Measurements from ENCODE around the gene CHP1. TPM values are rescaled to one million over a fixed set of nuclear protein-coding genes. Genes with fewer than 3 reads are reported as not detected.
"Not testable (repeated sequence)": the region's sequence is repeated elsewhere in the genome, so short reads cannot be mapped to it uniquely, and the experiment has no call there.

CHP1 gene
- total RNA-seq, 2 experiments from 2014 or later = 59.2 to 61.1 TPM

DNA sequence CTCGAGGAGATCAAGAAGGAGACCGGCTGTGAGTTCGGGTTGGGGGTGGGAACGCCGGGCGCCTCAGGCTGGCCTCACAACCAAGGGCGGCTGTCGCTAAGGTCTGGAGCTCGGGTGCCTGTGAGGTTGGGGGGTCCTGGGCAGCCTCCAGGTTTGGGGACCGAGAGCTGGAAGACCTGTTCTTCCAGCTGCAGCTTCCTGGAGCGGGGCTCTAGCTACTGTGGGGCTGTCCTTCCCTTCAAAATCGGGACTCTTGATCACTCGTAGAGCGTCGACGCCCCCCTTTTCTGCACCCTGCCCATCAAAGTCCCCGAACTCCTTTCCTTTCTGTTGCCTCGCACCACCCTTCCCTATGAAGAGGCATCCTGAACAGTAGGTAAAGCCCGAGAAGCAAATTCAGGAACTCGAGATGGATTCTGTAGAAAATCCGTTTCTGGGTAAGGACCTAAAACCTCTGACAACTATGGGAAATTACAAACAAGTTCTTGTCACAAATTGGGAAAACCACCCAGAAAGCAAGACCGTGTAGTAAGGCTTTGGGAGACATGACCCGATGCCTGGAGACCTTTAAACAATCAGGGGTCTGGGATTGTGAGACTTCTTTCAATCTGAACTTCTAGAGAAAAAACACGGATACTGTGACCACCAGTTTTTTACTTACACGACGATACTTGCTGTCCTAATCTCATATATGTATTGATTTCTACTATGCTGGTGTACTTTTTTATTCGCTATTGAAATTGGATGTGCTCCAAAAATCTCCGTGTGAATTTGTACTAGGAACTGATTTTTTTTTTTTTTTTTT, 556 bp downstream of the CHP1 start:
- Mint-ChIP-seq H3K4me3 (peak overlapping the region; percentile 91), H3K27ac (peak overlapping the region; percentile 93), H3K36me3 (ENCODE audit: low read depth) (peaks cover 2% of the 10 kb centered on the region), H3K9me3 (no peaks in the 10 kb centered on the region), H3K4me1 (peaks cover 20% of the 10 kb centered on the region), H3K27me3 (peaks cover 6% of the 10 kb centered on the region)
- DNase-seq = no peak
- CTCF ChIA-PET = interaction anchor here (0.7 to 2.5 kb wide), 24 partner anchors 8 to 543 kb away, joined by 3 to 8 read pairs (median 4); partner anchors contain the start of gene MAPKBP1
- POLR2A ChIA-PET = interaction anchor here (0.6 to 1.5 kb wide), 3 partner anchors 16 to 105 kb away, joined by 3 to 4 read pairs (median 3); no protein-coding TSS in a partner anchor

DNA sequence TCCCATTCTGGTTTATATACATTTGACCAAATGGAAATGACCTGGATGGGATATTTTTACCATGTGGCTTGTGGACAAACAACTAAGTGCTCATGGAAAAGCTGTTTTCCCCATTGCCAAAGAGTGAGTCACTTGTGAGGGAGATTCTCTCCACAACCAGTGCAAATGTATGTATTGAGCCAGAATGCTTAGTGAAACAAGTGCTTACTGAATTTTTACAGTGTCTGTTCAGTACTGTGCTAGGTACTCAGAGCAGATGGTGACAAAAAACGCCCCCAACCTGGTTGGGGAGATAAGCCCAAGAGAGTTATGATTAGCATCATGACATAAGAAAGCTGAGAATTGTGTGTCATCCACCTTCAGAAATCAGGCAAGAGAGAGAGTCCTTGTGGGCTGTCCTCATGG, 2.3 kb downstream of the CHP1 start:
- no peaks in the 10 kb centered on the region for H3K9me3 Mint-ChIP-seq
- peaks cover 3% of the 10 kb centered on the region for H3K36me3 Mint-ChIP-seq (ENCODE audit: low read depth)
- H3K4me1 Mint-ChIP-seq = peaks cover 23% of the 10 kb centered on the region
- H3K4me3 Mint-ChIP-seq = no peak overlapping the region
- ChIA-PET POLR2A (no interaction called here), CTCF (no interaction called here)
- H3K27ac Mint-ChIP-seq = no peak overlapping the region
- DNase-seq = no peak
- peaks cover 3% of the 10 kb centered on the region for H3K27me3 Mint-ChIP-seq

DNA sequence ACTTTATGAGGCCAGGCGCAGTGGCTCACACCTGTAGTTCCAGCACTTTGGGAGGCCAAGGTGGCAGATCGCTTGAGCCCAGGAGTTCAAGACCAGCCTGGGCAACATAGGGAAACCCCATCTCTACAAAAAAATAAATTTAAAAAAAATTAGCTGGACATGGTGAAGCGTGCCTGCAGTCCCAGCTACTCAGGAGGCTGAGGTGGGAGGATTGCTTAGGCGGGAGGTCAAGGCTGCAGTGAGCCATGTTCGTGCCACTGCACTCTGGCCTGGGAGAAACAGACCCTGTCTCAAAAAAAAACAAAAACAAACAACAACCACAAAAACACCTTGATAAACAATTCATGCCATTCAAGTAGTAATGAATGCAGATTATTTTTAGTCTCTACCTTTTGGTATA, 4.2 kb downstream of the CHP1 start:
- H3K4me3 Mint-ChIP-seq; POLR2A ChIA-PET; CTCF ChIA-PET; DNase-seq; H3K27me3 Mint-ChIP-seq; H3K36me3 Mint-ChIP-seq (ENCODE audit: low read depth); H3K9me3 Mint-ChIP-seq; H3K27ac Mint-ChIP-seq: not testable (repeated sequence)
- H3K4me1 Mint-ChIP-seq = peaks cover 27% of the 10 kb centered on the region

DNA sequence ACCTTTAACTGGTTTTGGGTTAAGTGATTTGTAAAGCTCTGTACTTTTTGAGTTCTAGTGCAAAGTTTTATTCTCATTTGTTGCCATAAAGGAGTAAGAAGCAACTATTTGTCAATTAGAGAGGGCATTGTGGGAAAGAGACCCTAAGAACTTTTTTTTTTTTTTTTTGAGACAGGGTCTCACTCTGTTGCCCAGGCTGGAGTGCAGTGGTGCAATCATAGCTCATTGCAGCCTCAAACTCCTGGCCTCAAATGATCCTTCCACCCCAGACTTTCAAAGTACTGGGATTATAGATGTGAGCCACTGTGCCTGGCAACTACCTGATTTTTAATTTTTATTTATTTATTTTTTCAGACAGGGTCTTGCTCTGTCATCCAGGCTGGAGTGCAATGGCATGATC, 4.9 kb downstream of the CHP1 start:
- no peak overlapping the region for H3K27ac Mint-ChIP-seq
- DNase-seq = no peak
- H3K9me3 Mint-ChIP-seq = no peaks in the 10 kb centered on the region
- H3K4me1 Mint-ChIP-seq = peaks cover 23% of the 10 kb centered on the region
- CTCF ChIA-PET = interaction anchor here (0.8 kb wide), 1 partner anchor 470 kb away, joined by 3 read pairs; no protein-coding TSS in a partner anchor
- no peaks in the 10 kb centered on the region for H3K27me3 Mint-ChIP-seq
- POLR2A ChIA-PET = no interaction called here
- H3K4me3 Mint-ChIP-seq = no peak overlapping the region
- peaks cover 3% of the 10 kb centered on the region for H3K36me3 Mint-ChIP-seq (ENCODE audit: low read depth)

DNA sequence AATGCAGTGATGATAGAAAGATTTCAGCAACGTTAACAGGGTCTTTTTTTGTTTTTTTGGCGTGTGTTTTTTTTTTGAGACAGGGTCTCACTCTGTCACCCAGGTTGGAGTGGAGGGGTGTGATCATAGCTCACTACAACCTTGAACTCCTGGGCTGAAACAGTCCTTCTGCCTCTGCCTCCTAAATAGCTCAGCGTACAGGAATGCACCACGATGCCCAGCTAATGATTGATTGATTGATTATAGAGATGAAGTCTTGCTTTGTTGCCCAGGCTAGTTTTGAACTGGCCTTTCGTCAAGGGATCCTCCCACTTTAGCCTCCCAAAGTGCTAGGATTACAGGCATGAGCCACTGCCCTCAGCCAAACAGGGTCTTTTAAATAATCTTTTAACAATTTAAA, 7.0 kb downstream of the CHP1 start:
- H3K4me3 Mint-ChIP-seq = no peak overlapping the region
- CTCF ChIA-PET = interaction anchor here (0.6 to 1.5 kb wide), 3 partner anchors 13 to 394 kb away, joined by 3 to 5 read pairs (median 3); partner anchors contain the start of genes SPINT1 and VPS18
- H3K27me3 Mint-ChIP-seq = no peaks in the 10 kb centered on the region
- H3K9me3 Mint-ChIP-seq = no peaks in the 10 kb centered on the region
- peaks cover 6% of the 10 kb centered on the region for H3K36me3 Mint-ChIP-seq (ENCODE audit: low read depth)
- H3K27ac Mint-ChIP-seq = no peak overlapping the region
- DNase-seq = no peak
- H3K4me1 Mint-ChIP-seq = peaks cover 10% of the 10 kb centered on the region
- POLR2A ChIA-PET = interaction anchor here (0.6 kb wide), 2 partner anchors 35 to 1030 kb away, joined by 3 read pairs; no protein-coding TSS in a partner anchor

DNA sequence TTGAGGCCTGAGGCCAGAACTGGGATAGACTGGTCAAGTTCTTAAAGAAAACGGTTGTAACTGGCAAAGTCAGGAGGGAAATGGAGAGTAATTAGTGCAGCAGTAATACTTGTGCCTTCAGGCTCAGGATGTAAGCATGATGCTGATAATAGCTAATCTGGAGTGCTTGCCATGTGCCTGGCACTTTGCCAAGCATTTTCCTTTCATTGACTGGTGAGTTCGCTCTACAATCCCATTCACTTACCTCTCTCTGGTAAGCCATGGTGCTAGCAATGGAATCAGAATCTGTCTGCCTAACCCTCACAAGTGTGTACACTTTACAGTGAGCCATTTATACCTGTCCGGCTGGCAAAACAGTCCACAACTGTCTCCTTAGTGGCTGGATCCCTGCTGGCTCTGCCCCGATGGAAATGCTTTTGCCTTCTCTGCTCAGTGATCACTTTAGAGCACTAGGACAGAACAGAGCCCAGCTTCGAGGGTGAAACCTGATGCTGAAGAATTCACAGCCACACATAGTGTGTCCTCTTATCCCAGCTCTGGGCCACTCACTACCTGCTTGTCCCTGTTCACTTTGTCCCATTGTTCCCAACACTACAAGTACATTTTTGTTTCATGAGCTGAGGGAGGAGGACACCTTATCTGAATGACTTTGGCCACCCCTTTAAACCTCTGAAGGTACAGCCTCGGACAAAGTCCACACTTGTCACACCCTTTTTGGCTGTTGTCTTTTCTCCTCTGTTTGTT, 10.3 kb downstream of the CHP1 start:
- peaks cover 18% of the 10 kb centered on the region for H3K36me3 Mint-ChIP-seq (ENCODE audit: low read depth)
- DNase-seq = no peak
- H3K27ac Mint-ChIP-seq = no peak overlapping the region
- H3K27me3 Mint-ChIP-seq = no peaks in the 10 kb centered on the region
- ChIA-PET CTCF (interaction anchor here (1.4 to 1.8 kb wide), 2 partner anchors 10 to 13 kb away, joined by 3 to 6 read pairs; partner anchors contain the start of gene CHP1), POLR2A (no interaction called here)
- H3K9me3 Mint-ChIP-seq = no peaks in the 10 kb centered on the region
- no peak overlapping the region for H3K4me3 Mint-ChIP-seq
- H3K4me1 Mint-ChIP-seq = peaks cover 8% of the 10 kb centered on the region

DNA sequence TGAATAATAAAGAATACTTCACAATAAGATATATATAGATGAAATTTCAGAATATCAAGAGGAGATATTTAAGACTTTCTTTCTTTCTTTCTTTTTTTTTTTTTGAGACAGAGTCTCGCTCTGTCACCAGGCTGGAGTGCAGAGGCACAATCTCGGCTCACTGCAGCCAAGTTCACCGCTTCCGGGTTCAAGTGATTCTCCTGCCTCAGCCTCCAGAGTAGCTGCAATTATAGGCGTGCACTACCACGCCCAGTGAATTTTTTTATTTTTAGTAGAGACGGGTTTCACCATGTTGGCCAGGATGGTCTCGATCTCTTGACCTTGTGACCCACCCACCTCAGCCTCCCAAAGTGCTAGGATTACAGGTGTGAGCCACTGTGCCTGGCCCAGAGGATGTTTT, 19.7 kb downstream of the CHP1 start:
- H3K9me3 Mint-ChIP-seq; H3K4me1 Mint-ChIP-seq; DNase-seq; H3K36me3 Mint-ChIP-seq (ENCODE audit: low read depth); H3K27me3 Mint-ChIP-seq; POLR2A ChIA-PET; H3K27ac Mint-ChIP-seq; H3K4me3 Mint-ChIP-seq: not testable (repeated sequence)
- CTCF ChIA-PET = interaction anchor here (0.6 to 1.1 kb wide), 2 partner anchors 13 to 73 kb away, joined by 3 read pairs; no protein-coding TSS in a partner anchor

DNA sequence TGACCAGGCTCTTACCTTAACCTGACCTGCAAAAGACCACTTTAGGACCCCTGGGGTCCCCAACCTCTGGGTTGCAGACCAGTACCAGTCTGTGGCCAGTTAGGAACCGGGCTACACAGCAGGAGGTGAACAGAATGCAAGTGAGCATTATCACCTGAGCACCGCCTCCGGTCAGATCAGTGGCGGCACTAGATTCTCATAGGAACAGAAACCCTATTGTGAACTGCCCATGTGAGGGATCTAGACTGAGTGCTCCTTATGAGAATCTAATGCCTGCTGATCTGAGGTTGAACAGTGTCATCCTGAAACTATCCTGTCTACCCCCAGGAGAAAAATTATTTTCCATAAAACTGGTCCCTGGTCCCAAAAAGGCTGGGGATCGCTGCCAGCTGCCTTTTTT, 20.3 kb downstream of the CHP1 start:
- H3K36me3 Mint-ChIP-seq (ENCODE audit: low read depth) = peaks cover 2% of the 10 kb centered on the region
- no peaks in the 10 kb centered on the region for H3K27me3 Mint-ChIP-seq
- H3K4me1 Mint-ChIP-seq = no peaks in the 10 kb centered on the region
- no peak overlapping the region for H3K4me3 Mint-ChIP-seq
- no peak for DNase-seq
- H3K9me3 Mint-ChIP-seq = no peaks in the 10 kb centered on the region
- ChIA-PET CTCF (interaction anchor here (1.1 kb wide), 1 partner anchor 14 kb away, joined by 3 read pairs; no protein-coding TSS in a partner anchor), POLR2A (no interaction called here)
- H3K27ac Mint-ChIP-seq = no peak overlapping the region

DNA sequence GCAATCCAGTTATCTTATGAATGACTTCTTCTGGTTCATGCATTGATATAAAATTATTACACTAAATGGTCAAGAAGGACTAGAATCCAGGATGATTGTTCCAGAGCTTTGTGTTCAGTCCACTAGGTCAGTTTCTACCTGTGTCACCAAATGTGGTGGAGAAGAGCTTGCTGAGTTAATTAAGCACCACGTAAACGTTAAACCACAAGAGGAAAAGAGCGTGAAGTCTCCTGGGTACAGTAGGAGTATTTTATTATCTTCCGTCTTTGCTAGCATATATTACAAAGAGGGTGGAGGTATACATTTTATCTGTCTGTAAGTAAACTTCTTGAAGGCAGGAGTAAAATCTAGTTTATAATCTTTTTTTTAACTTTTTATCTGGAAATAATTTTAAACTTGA, 23.5 kb downstream of the CHP1 start:
- no peaks in the 10 kb centered on the region for H3K9me3 Mint-ChIP-seq
- H3K36me3 Mint-ChIP-seq (ENCODE audit: low read depth) = peaks cover 6% of the 10 kb centered on the region
- CTCF ChIA-PET = interaction anchor here (0.6 to 1.9 kb wide), 5 partner anchors 10 to 324 kb away, joined by 3 to 6 read pairs (median 3); partner anchors contain the start of gene CHP1
- no peaks in the 10 kb centered on the region for H3K4me1 Mint-ChIP-seq
- POLR2A ChIA-PET = no interaction called here
- no peak overlapping the region for H3K27ac Mint-ChIP-seq
- H3K4me3 Mint-ChIP-seq = no peak overlapping the region
- no peaks in the 10 kb centered on the region for H3K27me3 Mint-ChIP-seq
- DNase-seq = no peak

DNA sequence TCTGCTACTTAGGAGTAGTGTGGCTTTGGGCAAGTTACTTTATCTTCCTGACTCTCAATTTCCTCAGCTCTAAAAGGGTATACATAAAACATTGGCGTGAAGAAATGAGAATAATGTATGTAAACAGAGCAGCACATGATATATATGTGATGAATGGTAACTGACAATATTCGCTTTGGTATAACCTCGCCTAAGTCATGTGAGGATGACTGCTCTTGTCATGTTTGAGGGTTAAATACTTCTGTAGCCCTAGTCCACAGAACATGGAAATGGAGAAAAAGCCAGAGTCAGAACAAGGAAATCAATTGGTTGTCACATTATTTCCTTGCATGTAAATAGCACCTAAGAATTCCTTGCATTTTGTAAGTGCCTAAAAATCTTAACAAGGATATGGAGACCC, 25.0 kb downstream of the CHP1 start:
- ChIA-PET POLR2A (no interaction called here), CTCF (interaction anchor here (0.6 kb wide), 1 partner anchor 21 kb away, joined by 3 read pairs; no protein-coding TSS in a partner anchor)
- no peak for DNase-seq
- Mint-ChIP-seq H3K4me3 (no peak overlapping the region), H3K4me1 (no peaks in the 10 kb centered on the region), H3K36me3 (ENCODE audit: low read depth) (peaks cover 6% of the 10 kb centered on the region), H3K27me3 (no peaks in the 10 kb centered on the region), H3K9me3 (no peaks in the 10 kb centered on the region), H3K27ac (no peak overlapping the region)

DNA sequence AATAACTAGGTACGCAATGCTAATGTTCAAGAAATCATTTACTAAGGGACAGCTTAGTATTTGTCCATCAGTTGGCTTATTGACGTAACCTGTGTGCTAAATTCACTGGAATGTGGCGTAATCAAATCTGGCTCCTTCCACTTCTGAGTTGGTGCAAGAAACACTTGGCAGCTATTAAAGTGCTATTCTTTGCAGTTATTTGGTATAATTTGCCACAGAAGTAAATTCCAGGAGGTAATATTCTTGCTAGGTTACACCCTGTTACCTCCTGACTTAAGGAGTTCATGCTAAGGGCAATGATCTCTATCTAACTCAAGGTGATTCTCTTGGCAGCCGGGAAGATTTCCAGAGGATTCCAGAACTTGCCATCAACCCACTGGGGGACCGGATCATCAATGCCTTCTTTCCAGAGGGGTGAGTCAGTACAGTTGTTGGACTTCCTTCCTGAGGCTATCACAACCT, 25.5 kb downstream of the CHP1 start:
- POLR2A ChIA-PET = no interaction called here
- H3K27ac Mint-ChIP-seq = no peak overlapping the region
- peaks cover 4% of the 10 kb centered on the region for H3K36me3 Mint-ChIP-seq (ENCODE audit: low read depth)
- H3K4me3 Mint-ChIP-seq = no peak overlapping the region
- H3K4me1 Mint-ChIP-seq = no peaks in the 10 kb centered on the region
- H3K27me3 Mint-ChIP-seq = no peaks in the 10 kb centered on the region
- no peak for DNase-seq
- no peaks in the 10 kb centered on the region for H3K9me3 Mint-ChIP-seq
- CTCF ChIA-PET = no interaction called here

DNA sequence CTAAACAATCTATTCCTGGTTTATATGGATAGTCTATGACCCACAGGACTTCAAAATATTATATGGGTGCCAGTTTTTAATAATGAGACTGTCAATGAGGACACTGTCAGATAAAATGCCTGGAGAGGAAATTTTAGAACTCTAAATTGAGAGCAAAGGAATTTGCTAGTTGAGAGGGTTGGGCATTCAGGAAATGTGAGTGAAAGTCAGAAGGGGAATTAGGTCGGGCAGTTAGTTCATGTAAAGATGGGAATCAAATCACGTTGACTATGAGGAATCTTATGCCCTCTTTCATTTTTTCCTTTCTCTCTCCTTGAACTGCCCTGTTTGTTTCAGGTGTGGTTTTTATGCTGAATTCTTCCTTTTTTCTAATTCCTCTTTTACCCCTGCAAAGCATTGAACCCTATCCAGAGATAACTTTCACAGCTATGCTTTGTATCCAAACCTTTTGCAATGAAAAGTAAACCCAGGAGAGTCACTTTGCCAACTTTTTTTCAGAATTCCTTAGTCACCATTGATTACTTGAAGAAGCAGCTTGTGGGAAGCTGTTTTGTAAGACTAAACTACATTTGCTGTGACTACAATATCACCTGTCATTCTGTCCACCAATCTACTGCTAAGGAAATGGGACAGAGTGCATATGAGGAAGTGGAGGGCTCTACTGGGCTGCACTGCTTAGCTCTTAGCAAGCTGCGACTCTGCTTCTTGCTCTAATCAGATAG, 27.8 kb downstream of the CHP1 start:
- Mint-ChIP-seq H3K27ac (no peak overlapping the region), H3K4me3 (no peak overlapping the region), H3K36me3 (ENCODE audit: low read depth) (peaks cover 12% of the 10 kb centered on the region), H3K27me3 (no peaks in the 10 kb centered on the region), H3K4me1 (no peaks in the 10 kb centered on the region), H3K9me3 (no peaks in the 10 kb centered on the region)
- CTCF ChIA-PET = interaction anchor here (1.7 kb wide), 1 partner anchor 10 kb away, joined by 5 read pairs; no protein-coding TSS in a partner anchor
- no peak for DNase-seq
- POLR2A ChIA-PET = no interaction called here
